MCF 10A (cell line): ENCODE data around the gene RBP4. TPM values are rescaled to one million over a fixed set of nuclear protein-coding genes. Genes with fewer than 3 reads are reported as not detected.

Experiments
- BruUV-seq: library from RNA; stranded (reverse); fragments of 400-500 nt; replicated peaks from 2 replicates; lab custom pipeline; 2021; lab: Mats Ljungman, UMichigan
- CTCF ChIA-PET: fragments of 300-600 bp; sonication (Branson Sonifier 250); formaldehyde crosslinking; extraction: SDS; loops from one replicate; lab custom pipeline; 2021; ENCODE audit warnings: antibody characterized with exemption, inconsistent platforms; lab: Yijun Ruan, JAX
- POLR2A ChIA-PET: fragments of 300-600, 350-650 bp; sonication (Branson Sonifier 250); formaldehyde crosslinking; extraction: SDS; loops from one replicate; lab custom pipeline; 2020; ENCODE audit warnings: antibody characterized with exemption, inconsistent platforms; lab: Yijun Ruan, JAX
- DNase-seq: peaks from one replicate; pipeline ENCODE4 v3.0.0-alpha.2; 2018; ENCODE audit not compliant: unreplicated experiment
- H3K27ac Mint-ChIP-seq: one replicate; pipeline ENCODE4 v1.8.0; 2022; ENCODE audit warnings: mild to moderate bottlenecking, low read depth, mixed read lengths; ENCODE audit not compliant: unreplicated experiment
- H3K27me3 Mint-ChIP-seq: one replicate; pipeline ENCODE4 v1.8.0; 2022; ENCODE audit warnings: mixed read lengths; ENCODE audit not compliant: insufficient read depth, unreplicated experiment
- H3K36me3 Mint-ChIP-seq: one replicate; pipeline ENCODE4 v1.8.0; 2022; ENCODE audit warnings: mild to moderate bottlenecking, moderate library complexity, mixed read lengths; ENCODE audit not compliant: insufficient read depth, unreplicated experiment
- H3K4me1 Mint-ChIP-seq: one replicate; pipeline ENCODE4 v1.8.0; 2022; ENCODE audit warnings: mixed read lengths; ENCODE audit not compliant: insufficient read depth, unreplicated experiment
- H3K4me3 Mint-ChIP-seq: one replicate; pipeline ENCODE4 v1.8.0; 2022; ENCODE audit warnings: mild to moderate bottlenecking, moderate library complexity, mixed read lengths; ENCODE audit not compliant: unreplicated experiment
- H3K9me3 Mint-ChIP-seq: one replicate; pipeline ENCODE4 v1.8.0; 2022; ENCODE audit warnings: mixed read lengths; ENCODE audit not compliant: unreplicated experiment
- CTCF ChIP-seq: fragments of 200-600 bp; IDR thresholded peaks from one replicate; pipeline ENCODE4 v1.8.0; 2022; ENCODE audit warnings: antibody characterized with exemption, mild to moderate bottlenecking; ENCODE audit not compliant: unreplicated experiment
- intact Hi-C: fragments of 100-400 bp; cut with micrococcal nuclease; formaldehyde crosslinking; loops from 2 replicates; pipeline ENCODE4 v1.14.1; 2022
- total RNA-seq: library from RNA; stranded (reverse); gene quantifications from 2 replicates; pipeline ENCODE4 v1.2.3, GENCODE V29; 2022

Gene RBP4
- total RNA-seq, 1 experiment from 2014 or later = not detected

GRCh38 chr10:93597075-93597599, 3.9 kb downstream of the RBP4 start:
- no peaks in the 10 kb centered on the region for H3K36me3 Mint-ChIP-seq
- BruUV-seq = no TSS peak
- no peaks in the 10 kb centered on the region for H3K4me1 Mint-ChIP-seq
- no peak for DNase-seq
- H3K4me3 Mint-ChIP-seq = no peak overlapping the region
- no peaks in the 10 kb centered on the region for H3K9me3 Mint-ChIP-seq
- ChIA-PET POLR2A (no interaction called here), CTCF (no interaction called here)
- H3K27me3 Mint-ChIP-seq = peaks cover 7% of the 10 kb centered on the region
- intact Hi-C loops = no loop called here
- no peak for TF ChIP-seq CTCF
- H3K27ac Mint-ChIP-seq = no peak overlapping the region

GRCh38 chr10:93596539-93596938, 4.5 kb downstream of the RBP4 start:
- no peak for DNase-seq
- Mint-ChIP-seq H3K36me3 (no peaks in the 10 kb centered on the region), H3K27ac (no peak overlapping the region), H3K4me3 (no peak overlapping the region), H3K9me3 (no peaks in the 10 kb centered on the region), H3K27me3 (peaks cover 1% of the 10 kb centered on the region), H3K4me1 (no peaks in the 10 kb centered on the region)
- no peak for TF ChIP-seq CTCF
- POLR2A ChIA-PET = no interaction called here
- CTCF ChIA-PET = no interaction called here
- intact Hi-C loops = no loop called here
- BruUV-seq = no TSS peak

GRCh38 chr10:93595378-93596161, 5.5 kb downstream of the RBP4 start:
- Mint-ChIP-seq H3K36me3 (no peaks in the 10 kb centered on the region), H3K9me3 (no peaks in the 10 kb centered on the region), H3K4me1 (no peaks in the 10 kb centered on the region), H3K27me3 (no peaks in the 10 kb centered on the region), H3K27ac (no peak overlapping the region), H3K4me3 (no peak overlapping the region)
- intact Hi-C loops = no loop called here
- BruUV-seq = no TSS peak
- POLR2A ChIA-PET = interaction anchor here (0.6 kb wide), 1 partner anchor 90 kb away, joined by 3 read pairs; no protein-coding TSS in a partner anchor
- no peak for DNase-seq
- CTCF ChIA-PET = no interaction called here
- no peak for TF ChIP-seq CTCF

- no peaks in the 10 kb centered on the region for H3K27me3 Mint-ChIP-seq
These were observed 6.5 kb downstream of the RBP4 start for GRCh38 chr10:93594518-93594917.

More at GRCh38 chr10:93594518-93594917, 6.5 kb downstream of the RBP4 start:
- no peak for TF ChIP-seq CTCF
- H3K4me3 Mint-ChIP-seq = no peak overlapping the region
- no peaks in the 10 kb centered on the region for H3K4me1 Mint-ChIP-seq
- ChIA-PET CTCF (no interaction called here), POLR2A (no interaction called here)
- no peak for DNase-seq
- H3K27ac Mint-ChIP-seq = no peak overlapping the region
- no peaks in the 10 kb centered on the region for H3K9me3 Mint-ChIP-seq
- no peaks in the 10 kb centered on the region for H3K36me3 Mint-ChIP-seq
- no TSS peak for BruUV-seq
- intact Hi-C loops = no loop called here
